GM12874 (cell line): ENCODE measurements around the gene PARVA.

Source experiments
- CTCF ChIP-seq: IDR thresholded peaks from 2 replicates; pipeline ENCODE4 v1.5.1; 2011; ENCODE audit warnings: low read depth, mild to moderate bottlenecking, control low read depth, low read length, moderate library complexity; ENCODE audit not compliant: insufficient read depth

Gene PARVA

GRCh38 chr11:12569499-12570425 lies 192.4 kb downstream of the PARVA start:
- TF ChIP-seq CTCF, result no peak

GRCh38 chr11:12573707-12574485 lies 196.5 kb downstream of the PARVA start:
- TF ChIP-seq CTCF, result no peak

- TF ChIP-seq CTCF, result no peak
Measured at GRCh38 chr11:12577725-12578644, 200.6 kb downstream of the PARVA start.

GRCh38 chr11:12581416-12581815 lies 204.0 kb downstream of the PARVA start:
- TF ChIP-seq CTCF, result no peak

GRCh38 chr11:12581923-12582322 lies 204.6 kb downstream of the PARVA start:
- TF ChIP-seq CTCF, result no peak
